ENCODE measurements around the gene TRPM5. TPM values are rescaled to one million over a fixed set of nuclear protein-coding genes. Genes with fewer than 3 reads are reported as not detected.
A peak's percentile ranks its signal among the peaks of the same experiment; 100 is the strongest.

TRPM5 gene
- total and polyA plus RNA-seq, 2 of the 8 experiments (the other 6 are each of a cell fraction or from before 2014, with no cell fraction given) = 0.02 TPM; not detected in 1

DNA sequence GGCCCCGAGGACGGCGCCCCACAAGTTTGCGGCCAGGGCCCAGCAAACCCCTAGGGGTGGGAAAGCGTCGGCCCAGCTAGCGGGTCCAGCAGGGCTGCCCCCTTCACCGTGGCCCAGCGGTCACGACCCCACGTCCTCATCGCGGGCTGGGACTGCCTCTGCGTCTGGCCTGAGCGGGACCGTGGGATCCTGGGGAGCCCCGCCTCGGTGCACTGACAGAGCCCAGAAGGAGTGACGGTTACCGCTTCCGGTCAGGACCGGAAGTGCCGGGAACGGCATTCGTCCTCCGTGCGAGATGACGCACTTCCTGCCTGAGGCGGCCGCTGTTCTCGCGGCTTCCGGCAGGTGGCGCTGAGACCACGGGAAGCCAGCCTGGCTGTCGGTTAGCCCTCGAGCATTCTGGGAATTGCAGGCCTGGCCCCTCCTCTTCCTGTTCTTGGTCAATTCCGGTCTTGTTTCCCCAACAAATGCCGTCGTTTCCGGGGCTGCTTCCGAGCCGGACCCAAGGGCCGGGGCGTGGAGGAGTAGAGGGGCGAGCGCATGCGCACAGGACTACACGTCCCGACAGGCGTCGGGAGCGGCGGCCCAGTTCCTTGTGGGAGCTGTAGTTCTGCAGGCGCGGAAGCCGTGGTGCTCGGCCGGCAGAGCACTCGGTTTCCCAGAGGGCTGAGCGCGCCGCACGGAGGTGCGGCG lies 44.1 kb downstream of the TRPM5 start, which contains the start of gene TSSC4 (continued):
- TF ChIP-seq RNF2 (IDR thresholded peaks at IDR 0.05; ENCODE audit: borderline replicate concordance, low read depth, low read length, missing control alignments, poor library complexity, severe bottlenecking) = no peak
- TF ChIP-seq FOSL1 (IDR thresholded peaks at IDR 0.05; ENCODE audit: insufficient read depth, low read depth, low read length) = no peak
- no peak; the same call in 1 of the 2 replicates for TF ChIP-seq JUN (IDR thresholded peaks at IDR 0.05; ENCODE audit: low read depth, low read length)
- TF ChIP-seq TAF7 (optimal IDR thresholded peaks at IDR 0.05; ENCODE audit: borderline replicate concordance, low read depth, low read length) = no peak
- peak; percentile 84; the same call in 1 of the 2 replicates for TF ChIP-seq GTF2F1 (IDR thresholded peaks at IDR 0.05; ENCODE audit: borderline replicate concordance, low read depth, low read length)
- TF ChIP-seq, protein P1, sequence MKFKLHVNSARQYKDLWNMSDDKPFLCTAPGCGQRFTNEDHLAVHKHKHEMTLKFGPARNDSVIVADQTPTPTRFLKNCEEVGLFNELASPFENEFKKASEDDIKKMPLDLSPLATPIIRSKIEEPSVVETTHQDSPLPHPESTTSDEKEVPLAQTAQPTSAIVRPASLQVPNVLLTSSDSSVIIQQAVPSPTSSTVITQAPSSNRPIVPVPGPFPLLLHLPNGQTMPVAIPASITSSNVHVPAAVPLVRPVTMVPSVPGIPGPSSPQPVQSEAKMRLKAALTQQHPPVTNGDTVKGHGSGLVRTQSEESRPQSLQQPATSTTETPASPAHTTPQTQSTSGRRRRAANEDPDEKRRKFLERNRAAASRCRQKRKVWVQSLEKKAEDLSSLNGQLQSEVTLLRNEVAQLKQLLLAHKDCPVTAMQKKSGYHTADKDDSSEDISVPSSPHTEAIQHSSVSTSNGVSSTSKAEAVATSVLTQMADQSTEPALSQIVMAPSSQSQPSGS (IDR thresholded peaks at IDR 0.05; ENCODE audit: low read length) = peak; percentile 91
- peak; percentile 46 to 64; a peak in 2 of 4 replicates for TF ChIP-seq SIN3A (conservative IDR thresholded peaks at IDR 0.05 in 1 of 2, IDR thresholded peaks at IDR 0.05 in 1 of 2; ENCODE audit: low read depth in 1 of 2, low read length in 2 of 2)
- no peak for TF ChIP-seq RFX5 (IDR thresholded peaks at IDR 0.05; ENCODE audit: borderline replicate concordance, low read depth, low read length)
- peak; percentile 58 for TF ChIP-seq TEAD4 (IDR thresholded peaks at IDR 0.05; ENCODE audit: low read depth, low read length)
- TF ChIP-seq SRF (IDR thresholded peaks at IDR 0.05; ENCODE audit: low read depth, low read length) = 0 out of 2 replicates have a peak, but pooled peaks have one; percentile 0
- TF ChIP-seq SP2 (IDR thresholded peaks at IDR 0.05; ENCODE audit: low read length) = no peak
- peak; percentile 92 for TF ChIP-seq NRF1 (IDR thresholded peaks at IDR 0.05; ENCODE audit: low read depth, low read length)
- TF ChIP-seq CREB1 (IDR thresholded peaks at IDR 0.05) = peak; percentile 94
- peak; percentile 49; the same call in 1 of the 2 replicates for TF ChIP-seq TAF1 (IDR thresholded peaks at IDR 0.05; ENCODE audit: low read depth, low read length)
- peak; percentile 64; the same call in 1 of the 2 replicates for TF ChIP-seq POLR2AphosphoS5 (IDR thresholded peaks at IDR 0.05; ENCODE audit: low read depth, low read length)
- TF ChIP-seq, protein P2, sequence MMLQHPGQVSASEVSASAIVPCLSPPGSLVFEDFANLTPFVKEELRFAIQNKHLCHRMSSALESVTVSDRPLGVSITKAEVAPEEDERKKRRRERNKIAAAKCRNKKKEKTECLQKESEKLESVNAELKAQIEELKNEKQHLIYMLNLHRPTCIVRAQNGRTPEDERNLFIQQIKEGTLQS (IDR thresholded peaks at IDR 0.05; ENCODE audit: insufficient read depth, low read depth, low read length) = 0 out of 2 replicates have a peak, but pooled peaks have one; percentile 48
- TF ChIP-seq SAP30 (IDR thresholded peaks at IDR 0.05; ENCODE audit: insufficient read depth, insufficient replicate concordance, low read length) = no peak
- 0 out of 2 replicates have a peak, but pooled peaks have one; percentile 10 for TF ChIP-seq BRCA1 (IDR thresholded peaks at IDR 0.05; ENCODE audit: low read depth, low read length)
- no peak for TF ChIP-seq MAFK (IDR thresholded peaks at IDR 0.05; ENCODE audit: low read depth, low read length)
- no peak for TF ChIP-seq CBX5 (IDR thresholded peaks at IDR 0.05; ENCODE audit: low read depth, low read length)
- no peak for TF ChIP-seq ZNF274 (IDR thresholded peaks at IDR 0.05; ENCODE audit: borderline replicate concordance, extremely low read depth, low read length)

All from H1 (cell line).